Stimulated activated CD4-positive, alpha-beta T cell treated with anti-CD3 and anti-CD28 coated beads, Interleukin-12 subunit alpha, Interleukin-12 subunit beta, amount 100 ng/mL, for 48 hours (primary cell): Measurements from ENCODE around the gene CRADD.
A peak's percentile ranks its signal among the peaks of the same experiment; 100 is the strongest.
"Not testable (repeated sequence)": the region's sequence is repeated elsewhere in the genome, so short reads cannot be mapped to it uniquely, and the experiment has no call there.

Experiments used
- DNase-seq, 3 donors: peaks; one replicate each; pipeline ENCODE4 v3.0.0-alpha.2; 2020; ENCODE audit warnings: low read depth in 2 of 3, low spot score in 1 of 3

Gene CRADD

GRCh38 chr12:93782853-93783252 lies 105.7 kb downstream of the CRADD start:
- DNase-seq, result no peak

GRCh38 chr12:93783832-93784231 lies 106.7 kb downstream of the CRADD start:
- DNase-seq, result peak; percentile 25 to 42 (median 27)

- no peak for DNase-seq
These were observed 107.3 kb downstream of the CRADD start for GRCh38 chr12:93784339-93785086.

GRCh38 chr12:93785249-93786010 lies 108.3 kb downstream of the CRADD start:
- peak; percentile 34 to 43 (median 40) for DNase-seq

GRCh38 chr12:93786656-93787397 lies 109.7 kb downstream of the CRADD start:
- no peak for DNase-seq

- no peak for DNase-seq
These were observed 111.7 kb downstream of the CRADD start for GRCh38 chr12:93788853-93789252.

- DNase-seq, result no peak
These were observed 112.6 kb downstream of the CRADD start for GRCh38 chr12:93789767-93790166.

- DNase-seq, result no peak
These were observed 113.4 kb downstream of the CRADD start for GRCh38 chr12:93790472-93791152.

- DNase-seq, result no peak
These were observed 115.8 kb downstream of the CRADD start for GRCh38 chr12:93793007-93793406.

- no peak for DNase-seq
These were observed 116.8 kb downstream of the CRADD start for GRCh38 chr12:93793983-93794382.

- no peak for DNase-seq
These were observed 117.6 kb downstream of the CRADD start for GRCh38 chr12:93794738-93795137.

GRCh38 chr12:93795352-93795751 lies 118.2 kb downstream of the CRADD start:
- DNase-seq, result no peak

GRCh38 chr12:93796729-93797128 lies 119.6 kb downstream of the CRADD start:
- no peak for DNase-seq

GRCh38 chr12:93798279-93799151 lies 121.3 kb downstream of the CRADD start:
- DNase-seq, result no peak

GRCh38 chr12:93801666-93802065 lies 124.5 kb downstream of the CRADD start:
- not testable (repeated sequence) for DNase-seq

- no peak for DNase-seq
These were observed 125.1 kb downstream of the CRADD start for GRCh38 chr12:93802293-93802692.

GRCh38 chr12:93802698-93803423 lies 125.7 kb downstream of the CRADD start:
- no peak for DNase-seq

- no peak for DNase-seq
These were observed 126.2 kb downstream of the CRADD start for GRCh38 chr12:93803424-93803807.

- no peak for DNase-seq
These were observed 127.4 kb downstream of the CRADD start for GRCh38 chr12:93804392-93805179.
